Superior temporal gyrus (tissue), 1 donor: Measurements from ENCODE around the gene VCL.
A peak's percentile ranks its signal among the peaks of the same experiment; 100 is the strongest.

Source experiments
- DNase-seq: peaks from one replicate; pipeline ENCODE4 v3.0.0-alpha.2; 2016; ENCODE audit errors: extremely low spot score

The VCL gene

DNA sequence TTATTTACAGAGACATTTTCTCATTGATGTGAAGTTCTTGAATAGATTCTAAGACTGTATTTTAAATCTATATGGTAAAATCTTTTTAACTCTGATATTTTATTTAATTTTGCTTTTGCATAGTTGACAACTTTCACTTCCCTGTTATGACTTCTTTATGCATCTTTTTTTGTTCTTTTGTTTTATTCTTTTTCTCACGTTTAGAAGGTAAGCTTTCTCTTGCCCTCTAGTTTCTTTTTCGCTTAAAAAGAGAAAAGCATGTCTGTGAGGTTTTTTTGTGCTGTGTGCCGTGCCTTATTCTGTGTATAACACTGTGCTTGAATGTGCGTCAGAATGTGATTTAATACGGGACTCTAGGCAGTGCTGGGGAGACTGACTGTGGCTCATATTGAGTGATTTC, 78.0 kb downstream of the VCL start:
- no peak for DNase-seq

DNA sequence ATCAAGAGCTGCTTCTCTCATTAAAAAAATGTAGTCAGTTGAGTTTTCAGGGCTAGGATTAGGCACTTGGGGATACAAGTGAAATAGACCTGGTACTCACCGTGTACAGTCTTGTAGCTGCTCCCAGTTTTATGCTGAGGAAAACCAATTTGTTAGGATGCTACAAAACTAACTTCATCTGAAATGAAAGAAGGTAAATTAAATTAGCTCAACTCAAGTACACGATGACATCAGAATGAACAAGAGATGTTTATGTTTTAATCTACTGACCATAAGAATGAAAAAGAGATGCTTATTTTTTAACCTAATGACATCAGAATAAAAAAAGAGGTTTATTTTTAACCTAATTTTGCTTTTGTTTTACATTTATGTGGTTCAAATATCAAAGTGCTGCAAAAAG, 79.0 kb downstream of the VCL start:
- DNase-seq, result no peak

DNA sequence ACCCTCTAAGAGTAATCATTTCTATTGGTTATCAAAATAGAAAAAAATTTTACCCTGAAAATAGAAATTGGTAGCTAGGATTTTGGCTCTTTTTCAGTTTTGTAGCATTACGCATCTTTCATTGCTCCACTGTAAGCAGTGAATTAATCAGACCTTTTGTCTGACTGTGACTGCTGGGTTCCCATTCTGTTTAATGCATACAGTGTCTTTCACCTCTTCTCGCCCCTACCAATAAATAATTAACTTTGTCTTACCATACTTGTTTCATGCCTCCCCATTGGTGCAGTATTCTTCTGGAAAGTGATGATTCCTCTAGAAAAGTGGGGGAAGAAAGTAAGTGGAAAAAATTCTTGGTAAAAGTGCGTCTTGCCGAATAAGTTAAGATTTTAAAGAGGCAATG, 79.5 kb downstream of the VCL start:
- DNase-seq, result no peak

DNA sequence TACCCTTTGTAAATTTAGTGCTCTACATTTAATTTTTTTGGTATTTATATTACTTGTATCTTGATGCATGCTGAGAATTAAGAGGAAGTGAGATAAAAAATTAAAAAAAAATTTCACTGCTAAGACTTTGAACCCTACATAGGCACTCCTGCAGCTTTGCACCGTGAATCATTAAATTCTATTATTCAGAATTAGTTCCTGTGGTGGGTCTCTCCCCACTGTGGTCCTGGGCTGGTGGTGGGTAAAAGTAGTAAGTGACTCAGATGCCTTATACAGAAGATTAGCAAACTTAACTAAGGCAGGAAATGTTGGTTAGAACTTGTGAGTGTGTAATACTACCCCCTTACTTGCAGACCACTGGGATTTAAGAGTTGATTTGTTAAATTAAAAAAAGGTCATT, 80.1 kb downstream of the VCL start:
- no peak for DNase-seq

DNA sequence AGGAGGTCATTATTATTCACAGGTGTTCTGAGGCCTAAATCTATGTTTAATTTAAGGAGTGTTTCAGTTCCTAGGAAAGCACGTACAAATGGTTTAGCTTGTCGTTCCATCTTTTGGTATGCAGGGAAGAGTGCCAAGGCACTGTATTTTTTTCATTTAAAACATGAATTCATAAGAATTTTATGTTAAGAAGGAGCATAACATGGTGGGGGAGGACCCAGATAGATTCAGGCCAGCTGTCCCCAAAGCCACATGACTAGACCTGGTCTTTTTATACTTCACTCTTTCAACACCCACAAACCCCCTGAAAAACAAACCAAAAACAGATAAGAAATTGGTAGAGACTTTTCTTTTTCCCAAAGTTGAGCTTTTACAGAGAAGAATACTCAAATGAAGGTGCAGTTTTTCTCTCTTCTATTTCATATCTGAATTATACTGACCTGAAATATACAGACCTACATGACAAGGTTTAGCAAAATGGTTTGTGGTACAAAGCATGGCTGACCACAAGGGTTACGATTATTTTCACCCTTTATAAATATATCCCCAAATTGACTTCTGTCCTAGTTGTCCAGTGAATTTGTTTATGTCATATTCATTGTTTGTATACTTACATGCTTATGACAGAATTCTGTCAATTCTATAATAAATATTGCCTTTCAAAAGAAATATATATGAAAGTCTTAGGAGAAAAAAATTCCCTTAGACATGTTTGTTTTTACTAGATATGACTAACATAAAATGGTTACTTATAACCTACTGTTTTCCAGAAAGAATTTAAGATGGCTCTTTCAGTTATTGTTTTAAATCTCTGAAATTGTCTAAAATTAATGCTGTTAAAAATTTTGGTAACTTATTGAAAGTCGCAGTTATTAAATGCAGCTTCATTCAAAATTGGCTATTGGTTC, 81.4 kb downstream of the VCL start:
- DNase-seq, result no peak

DNA sequence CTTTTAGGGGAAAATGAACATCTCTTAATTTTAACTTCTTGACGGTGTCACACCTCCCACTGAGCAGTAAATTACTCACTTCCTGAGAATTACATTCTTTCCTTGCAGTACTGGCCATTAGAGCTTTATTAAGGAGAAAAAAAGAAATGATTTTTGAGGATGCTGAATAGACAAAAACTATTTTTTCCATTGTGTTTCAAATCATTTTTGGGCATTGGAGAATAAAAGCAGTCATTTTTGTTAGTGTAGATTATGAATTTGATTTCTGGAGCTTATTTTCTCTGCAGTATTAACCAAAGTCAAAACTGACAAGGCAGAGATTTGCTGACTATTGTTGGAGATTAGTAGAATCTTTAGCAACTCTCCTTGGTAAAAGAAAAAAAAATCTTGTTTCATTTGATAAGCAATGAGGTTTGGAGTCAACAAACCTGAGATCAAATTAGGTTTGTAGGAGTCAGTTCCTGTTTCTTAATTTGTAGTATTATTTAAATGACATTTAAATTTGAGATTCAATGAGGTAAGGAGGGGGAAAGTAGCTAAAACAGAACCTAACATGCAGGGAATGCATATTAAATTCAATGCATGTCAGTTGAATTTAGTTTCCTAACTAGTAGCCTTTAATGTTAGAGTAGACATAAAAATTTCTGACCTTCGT, 82.1 kb downstream of the VCL start:
- no peak for DNase-seq

DNA sequence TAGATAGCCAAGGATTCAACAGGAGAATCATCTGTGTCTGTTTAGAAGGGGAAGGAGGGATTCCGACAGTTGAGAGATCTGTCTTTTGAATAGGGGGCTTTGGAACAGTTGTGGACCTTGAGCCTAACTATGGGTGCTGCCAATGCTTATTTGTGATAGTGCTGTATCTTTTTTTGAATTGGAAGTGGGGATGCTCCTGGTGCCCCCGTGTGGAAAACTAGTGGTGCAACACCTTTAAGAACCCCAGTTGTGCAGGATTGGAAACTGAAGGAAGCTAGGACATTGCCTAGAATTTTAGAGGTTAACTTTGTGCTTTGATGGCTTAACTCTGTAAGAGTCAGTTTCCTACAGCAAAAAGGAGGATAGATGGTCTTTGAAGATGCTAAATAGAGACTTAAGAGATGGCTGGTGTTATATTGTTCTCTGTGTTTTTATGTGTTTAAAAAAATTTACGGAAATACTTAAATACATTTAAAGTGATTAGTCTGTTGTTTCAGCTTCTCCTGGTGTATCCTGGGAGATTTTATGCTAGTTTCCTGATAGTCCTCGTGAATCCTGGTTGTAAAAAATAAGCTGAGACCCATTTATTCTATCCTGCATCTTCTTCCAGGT, 83.4 kb downstream of the VCL start:
- peak; percentile 74 for DNase-seq

DNA sequence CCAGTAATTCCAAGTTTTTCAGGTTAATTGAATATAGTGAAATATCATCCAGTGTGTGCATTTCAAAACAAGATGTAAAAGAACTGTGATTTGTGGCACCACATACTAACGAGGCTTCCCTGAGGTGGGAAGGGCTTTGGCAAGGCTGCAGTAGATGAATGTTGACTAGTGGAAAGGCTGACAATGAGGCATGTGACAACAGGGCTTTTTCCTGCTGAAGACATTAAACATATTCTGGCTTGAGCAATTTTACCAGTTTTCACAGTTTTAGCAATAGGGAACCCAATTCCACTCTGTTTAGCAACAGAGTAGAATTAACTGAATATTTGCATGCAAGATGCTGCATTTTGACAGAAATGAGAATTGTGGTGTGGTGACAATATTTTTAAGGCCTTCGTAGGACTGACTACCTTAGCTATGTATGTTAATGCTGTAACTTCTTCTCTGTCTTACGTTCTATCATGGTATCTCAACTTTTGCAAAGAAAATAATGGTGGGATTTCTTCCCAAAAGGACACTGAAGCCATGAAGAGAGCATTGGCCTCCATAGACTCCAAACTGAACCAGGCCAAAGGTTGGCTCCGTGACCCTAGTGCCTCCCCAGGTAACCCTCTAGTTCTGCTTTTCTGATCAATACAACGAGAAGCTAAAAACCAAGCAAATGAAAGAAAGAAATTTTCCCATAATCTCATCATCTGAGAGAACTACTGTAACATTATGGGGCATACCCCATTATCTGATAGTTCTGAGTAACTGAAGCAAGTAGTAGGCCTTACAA, 84.2 kb downstream of the VCL start:
- DNase-seq, result no peak

DNA sequence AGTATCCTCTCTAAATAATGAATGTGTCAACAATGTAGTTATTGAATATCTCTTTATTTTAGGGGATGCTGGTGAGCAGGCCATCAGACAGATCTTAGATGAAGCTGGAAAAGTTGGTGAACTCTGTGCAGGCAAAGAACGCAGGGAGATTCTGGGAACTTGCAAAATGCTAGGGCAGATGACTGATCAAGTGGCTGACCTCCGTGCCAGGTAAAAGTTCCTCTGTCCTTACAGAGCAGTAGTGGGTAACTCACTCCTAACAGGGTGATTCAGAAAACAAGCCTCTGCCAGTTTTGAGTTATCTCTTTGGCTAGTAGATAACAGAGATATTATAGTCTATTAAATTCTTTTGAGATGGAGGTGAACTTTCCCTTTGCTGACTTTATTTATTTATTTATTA, 85.4 kb downstream of the VCL start:
- no peak for DNase-seq

DNA sequence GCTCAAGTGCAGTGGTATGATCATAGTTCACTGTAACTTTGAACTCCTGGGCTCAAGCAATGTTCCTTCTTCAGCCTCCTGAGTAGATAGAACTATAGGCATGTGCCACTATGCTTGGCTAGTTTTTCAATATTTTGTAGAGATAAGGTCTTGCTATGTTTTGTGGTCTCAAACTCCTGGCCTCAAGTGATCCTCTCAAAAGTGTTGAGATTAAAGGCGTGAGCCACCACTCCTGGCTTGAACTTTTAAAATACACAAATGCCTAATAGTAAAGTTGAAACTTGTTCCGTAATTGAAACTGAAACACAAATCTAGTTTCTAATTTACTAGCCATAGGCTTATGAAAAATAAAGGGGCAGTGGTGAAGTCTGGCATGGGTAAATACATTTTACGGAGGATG, 87.0 kb downstream of the VCL start:
- DNase-seq, result no peak

DNA sequence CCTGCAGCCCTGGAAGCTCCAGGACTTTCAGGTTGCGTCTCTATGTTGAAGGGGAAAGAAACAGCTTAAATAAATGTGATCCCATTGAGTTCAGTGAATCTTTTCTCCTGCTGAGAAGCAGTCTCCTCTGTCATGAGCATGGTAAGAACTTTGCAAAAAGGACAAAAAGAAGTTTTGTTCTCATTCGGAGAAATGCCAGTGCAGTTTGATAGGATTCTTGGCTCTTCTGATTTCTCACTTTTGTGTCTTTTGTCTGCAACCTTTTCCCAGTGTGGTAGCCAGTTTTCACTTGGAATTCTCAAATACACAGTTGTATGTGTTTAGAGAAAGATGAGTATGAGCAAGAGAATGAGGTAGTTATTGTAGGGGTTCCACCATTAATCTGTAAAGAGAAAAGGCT, 88.4 kb downstream of the VCL start:
- DNase-seq, result no peak

DNA sequence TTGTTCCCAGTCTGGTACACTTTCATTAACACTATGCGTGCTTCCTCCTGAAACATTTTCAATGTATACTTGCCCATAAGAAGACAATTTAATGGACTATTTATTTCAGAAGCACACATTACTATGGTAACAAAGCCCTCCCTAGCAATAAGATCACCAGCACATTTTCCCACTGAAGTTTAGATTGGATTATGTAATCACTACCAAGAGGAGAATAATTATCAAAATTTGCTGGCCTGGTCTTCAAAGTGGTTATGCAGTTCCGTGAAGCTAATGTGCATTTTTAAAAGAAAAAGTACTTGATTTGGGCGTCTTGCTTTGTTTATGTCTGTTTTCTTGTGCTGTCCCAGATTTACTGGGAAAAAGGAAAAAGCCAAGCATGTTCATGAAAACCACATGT, 90.8 kb downstream of the VCL start:
- no peak for DNase-seq

DNA sequence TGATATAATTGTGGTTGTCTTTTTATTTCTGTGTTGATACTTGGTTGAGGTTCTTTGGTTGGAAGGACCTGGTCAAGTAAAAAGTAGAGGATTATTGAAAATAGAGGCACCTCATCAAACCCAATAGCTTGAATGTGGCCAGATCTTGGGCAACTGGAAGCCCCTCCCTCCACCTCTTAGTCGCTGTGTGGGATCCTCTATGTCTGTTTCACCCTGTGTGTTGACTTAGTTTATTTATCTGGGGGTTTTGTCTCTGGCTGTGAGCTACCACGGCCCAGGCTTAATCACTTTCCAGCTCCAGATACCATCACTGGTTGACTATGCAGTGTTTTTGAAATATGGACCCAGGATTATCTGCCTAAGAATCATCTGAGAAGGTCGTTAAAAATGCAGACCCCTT, 94.5 kb downstream of the VCL start:
- no peak for DNase-seq

DNA sequence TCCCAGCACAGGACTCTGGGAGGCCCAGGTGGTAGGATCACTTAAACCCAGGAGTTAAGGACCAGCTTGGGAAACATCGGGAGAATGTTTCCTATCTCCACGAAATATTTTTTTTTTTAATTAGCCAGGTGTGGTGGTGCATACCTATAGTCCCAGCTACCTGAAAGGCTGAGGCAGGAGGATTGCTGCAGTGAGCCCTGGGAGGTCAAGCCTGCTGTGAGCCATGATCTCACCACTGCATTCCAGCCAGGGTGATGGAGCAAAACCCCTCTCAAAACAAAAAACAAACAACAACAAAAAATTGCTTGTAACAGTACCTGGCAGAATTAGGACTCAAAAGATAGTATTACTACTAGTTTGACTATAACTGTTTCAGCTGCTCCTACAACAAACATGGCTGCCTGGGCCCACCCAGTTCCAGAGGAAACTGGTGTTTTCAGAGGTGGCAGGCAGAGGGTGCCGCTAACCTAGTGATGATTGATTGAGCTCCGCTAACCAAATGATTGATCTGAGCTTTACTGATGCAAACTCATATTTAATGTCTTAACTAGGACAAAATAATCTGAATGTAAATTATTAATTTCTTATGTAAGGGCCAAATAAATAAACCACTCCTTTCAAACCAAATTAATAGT, 95.7 kb downstream of the VCL start:
- DNase-seq, result no peak

DNA sequence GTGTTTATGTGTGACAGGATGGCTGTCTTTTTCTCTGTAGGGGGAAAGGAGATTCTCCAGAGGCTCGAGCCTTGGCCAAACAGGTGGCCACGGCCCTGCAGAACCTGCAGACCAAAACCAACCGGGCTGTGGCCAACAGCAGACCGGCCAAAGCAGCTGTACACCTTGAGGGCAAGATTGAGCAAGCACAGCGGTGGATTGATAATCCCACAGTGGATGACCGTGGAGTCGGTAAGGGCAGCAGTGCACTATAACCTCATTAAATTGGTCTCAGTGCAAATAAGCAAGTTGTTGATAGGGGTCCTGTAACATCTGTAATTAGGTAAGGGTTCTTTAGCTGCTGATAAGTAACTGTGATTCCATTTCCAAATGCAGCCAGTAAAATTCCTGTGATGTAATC, 96.3 kb downstream of the VCL start:
- DNase-seq, result no peak

DNA sequence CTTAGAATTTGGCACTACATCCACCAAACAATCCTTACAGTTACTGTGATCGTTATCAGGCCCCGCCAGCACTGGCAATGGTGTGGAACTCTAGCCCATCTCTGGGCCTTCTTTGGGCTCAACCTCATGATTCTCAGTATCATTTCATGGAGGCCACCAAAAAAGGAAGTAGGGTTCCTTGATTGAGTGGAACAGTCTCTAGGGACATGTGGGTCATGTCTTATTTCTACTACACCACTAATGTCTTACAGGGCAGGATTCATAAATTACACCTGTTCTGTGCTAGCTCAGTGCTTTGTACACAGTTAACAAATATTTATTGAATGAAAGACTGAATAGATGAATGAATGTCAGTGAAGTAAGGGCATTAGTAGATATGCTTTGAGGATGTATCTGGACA, 98.9 kb downstream of the VCL start:
- DNase-seq, result no peak

DNA sequence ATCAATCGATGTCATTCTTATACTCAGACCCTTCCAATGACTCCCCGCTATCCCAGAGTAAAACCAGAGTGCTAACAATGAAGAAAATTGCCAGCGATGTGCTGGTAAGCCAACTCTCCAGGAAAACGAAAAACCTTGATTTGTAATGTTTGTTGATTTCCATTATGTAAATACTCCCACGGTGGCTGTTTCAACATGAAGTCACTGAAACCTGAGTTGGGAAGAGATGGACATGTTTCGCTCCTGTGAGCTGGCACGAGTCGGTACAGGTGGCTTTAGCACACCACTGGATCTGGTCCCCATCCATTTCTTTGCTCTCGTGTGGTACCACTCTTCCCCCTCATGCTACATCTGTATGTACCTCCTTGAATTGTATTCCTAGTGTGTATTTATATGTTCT, 99.9 kb downstream of the VCL start:
- no peak for DNase-seq

DNA sequence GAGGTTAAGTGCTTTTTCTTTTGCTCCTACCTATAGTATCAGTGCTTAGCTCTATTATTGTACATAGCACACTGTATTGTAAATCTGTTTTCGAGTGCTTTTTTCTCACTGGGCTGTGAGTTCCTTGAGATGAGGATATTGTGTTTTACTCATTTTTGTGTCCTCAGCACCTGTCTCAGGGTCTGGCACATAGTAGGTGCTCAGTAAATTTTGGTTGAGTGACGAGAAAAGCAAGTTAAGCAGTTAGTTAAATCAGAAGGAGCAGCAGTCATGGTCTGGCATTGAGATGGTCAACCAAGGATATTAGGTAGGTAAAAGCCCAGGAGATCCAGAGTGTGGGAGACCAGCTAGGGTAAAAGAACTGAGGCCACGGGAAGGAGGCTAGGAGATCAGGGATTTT, 101.5 kb downstream of the VCL start:
- DNase-seq, result no peak

DNA sequence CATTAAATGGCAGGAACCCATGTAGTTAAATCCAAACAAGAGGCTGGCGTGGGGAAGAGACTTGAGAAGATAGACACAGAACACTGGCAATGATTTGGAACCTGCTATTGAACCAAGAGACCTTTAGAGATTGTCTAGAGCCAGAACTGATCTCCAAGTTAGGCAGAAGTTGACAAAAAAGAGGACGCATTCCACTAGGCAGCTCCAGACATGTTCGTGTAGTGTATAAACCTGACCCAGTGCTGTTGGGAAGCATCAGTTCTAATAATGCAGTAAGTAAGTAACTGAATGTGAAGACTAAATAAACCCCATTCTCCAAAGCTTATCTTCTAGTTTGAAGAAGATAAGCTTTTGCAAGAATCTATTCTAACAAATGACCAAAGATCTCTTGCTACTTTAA, 101.9 kb downstream of the VCL start:
- no peak for DNase-seq

DNA sequence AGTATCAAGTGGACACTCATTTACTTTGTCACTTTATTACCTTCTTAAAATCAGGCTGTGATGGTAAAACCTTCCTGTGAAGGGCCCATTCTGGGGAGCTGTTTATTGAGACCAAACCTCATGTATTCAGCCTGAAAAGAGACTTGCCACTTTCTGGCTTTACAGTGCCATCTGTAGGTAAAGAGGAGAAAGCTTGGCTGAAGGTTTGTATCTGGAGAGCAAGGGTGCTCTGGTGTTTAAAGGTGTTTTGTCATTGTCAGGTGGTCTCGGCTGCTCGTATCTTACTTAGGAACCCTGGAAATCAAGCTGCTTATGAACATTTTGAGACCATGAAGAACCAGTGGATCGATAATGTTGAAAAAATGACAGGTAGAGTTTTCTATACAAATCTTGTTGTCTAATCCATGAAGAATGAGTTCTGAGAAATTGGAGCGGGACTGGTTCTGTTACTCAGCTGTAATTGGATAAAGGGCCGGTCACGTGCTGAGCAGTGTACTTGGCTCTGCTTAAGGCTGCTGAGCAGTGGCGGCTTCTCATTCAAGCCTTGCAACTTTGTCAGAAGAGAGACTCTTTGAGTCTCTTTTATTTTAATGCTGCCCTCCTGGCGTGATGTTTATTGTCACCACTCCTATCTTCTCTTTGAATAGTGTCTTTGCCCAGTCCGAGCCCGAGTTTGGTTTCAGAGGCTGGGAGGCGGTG, 105.8 kb downstream of the VCL start:
- DNase-seq, result peak; percentile 44

DNA sequence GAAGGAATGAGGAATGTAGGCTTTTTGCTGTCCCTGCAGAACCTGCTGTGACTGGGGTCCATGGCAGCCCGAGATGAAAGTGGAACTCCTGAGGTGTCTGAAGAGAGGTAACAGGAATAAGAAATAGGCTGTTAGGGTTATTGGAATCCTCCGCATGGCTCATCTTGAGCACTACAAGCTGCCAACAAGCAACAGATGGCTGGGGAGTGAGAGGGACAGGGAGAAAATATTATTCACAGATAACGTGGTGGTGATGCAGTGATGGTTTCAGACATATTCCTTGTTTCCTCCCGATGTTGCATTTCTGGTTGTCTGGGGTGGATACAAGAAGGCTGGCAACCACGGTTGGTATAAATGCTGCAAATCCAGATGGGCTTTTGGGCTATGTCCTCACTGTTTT, 106.6 kb downstream of the VCL start:
- no peak for DNase-seq
